HG03432 (cell line): ENCODE data around the gene FXYD7.
"Not testable (repeated sequence)": the region's sequence is repeated elsewhere in the genome, so short reads cannot be mapped to it uniquely, and the experiment has no call there.

ENCODE experiments used
- ATAC-seq: cut with Tn5 transposase; IDR thresholded peaks from one replicate; pipeline ENCODE4 v1.9.1; 2021; ENCODE audit warnings: mild to moderate bottlenecking, moderate library complexity; ENCODE audit not compliant: unreplicated experiment

Gene FXYD7, protein sequence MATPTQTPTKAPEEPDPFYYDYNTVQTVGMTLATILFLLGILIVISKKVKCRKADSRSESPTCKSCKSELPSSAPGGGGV

DNA sequence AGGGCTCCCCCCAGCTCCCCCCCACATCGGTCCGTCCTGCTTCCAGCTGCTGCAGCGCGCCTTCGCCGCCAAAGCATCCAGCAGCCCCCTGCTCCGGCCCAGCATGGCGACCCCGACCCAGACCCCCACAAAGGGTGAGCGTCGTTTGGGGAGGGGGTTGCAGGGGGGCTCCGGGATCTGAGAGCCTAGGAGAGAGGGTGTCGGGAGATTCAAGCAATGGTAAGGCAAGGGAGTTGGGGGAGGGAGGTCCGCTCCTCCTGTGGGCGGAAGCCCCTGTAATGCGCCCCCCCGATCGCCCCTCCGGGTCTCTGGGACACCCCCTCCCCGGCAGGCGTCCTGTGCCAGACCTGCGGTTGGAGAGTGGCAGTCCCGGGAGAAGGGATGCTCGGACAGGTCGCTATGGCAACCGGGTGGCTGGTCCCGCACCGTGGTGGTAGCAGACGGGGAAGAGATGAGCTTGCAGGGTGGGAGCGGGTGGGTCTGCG lies at the start of gene FXYD7:
TSS of gene FXYD7 (plus strand) at position 25 of the 485 bp plus-strand sequence. CDS start at position 104, 79 bp downstream.
- ATAC-seq: no peak

DNA sequence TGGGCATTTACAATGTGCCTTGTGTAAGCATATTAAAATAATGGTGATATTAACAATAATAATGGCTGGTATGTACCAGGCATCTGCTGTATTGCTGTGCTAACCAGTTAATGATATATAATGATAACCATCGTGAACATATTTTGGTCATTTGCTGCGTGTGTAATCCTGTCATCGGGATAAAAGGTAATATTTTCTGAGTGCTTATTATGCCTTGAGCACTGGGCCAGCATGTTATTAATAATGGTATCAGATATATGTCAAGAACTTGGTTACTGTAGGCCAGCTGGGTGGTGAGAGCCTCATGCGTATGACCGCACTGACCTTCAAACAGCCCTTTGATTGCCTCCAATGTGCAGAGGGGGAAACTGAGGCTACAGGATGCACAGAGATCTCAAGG lies 49.6 kb upstream of the FXYD7 start:
- ATAC-seq: no peak

DNA sequence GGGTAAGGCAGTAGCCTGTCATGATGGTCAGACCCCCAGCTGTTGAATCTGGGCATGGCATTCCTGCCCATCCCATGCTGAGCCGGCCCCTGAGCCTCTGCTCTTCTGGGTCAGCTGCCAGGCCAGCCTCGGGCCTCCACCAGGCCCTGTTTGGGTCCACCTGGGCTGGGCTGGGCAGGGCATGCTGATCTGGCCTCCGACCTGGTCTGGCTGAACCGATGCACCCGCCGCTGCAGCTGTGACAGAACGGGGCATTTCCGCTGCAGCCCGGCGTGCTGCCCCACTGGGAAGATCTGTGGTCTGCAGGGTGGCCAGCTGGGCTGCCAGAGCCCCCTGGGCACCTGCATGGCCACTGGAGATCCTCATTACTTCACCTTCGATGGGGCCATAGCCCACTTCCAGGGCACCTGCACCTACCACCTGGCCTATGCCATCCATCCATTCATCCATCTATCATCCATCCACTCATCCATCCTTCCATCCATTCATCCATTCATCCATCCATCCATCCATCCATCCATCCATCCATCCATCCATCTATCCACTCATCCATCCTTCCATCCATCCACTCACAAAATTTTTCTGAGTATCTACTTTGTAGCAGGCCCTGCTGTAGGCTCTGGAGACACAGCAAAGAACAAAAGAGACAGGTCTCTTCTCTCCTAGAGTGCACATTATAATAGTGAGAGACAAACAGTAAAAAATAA lies 49.0 kb upstream of the FXYD7 start:
- no peak for ATAC-seq

DNA sequence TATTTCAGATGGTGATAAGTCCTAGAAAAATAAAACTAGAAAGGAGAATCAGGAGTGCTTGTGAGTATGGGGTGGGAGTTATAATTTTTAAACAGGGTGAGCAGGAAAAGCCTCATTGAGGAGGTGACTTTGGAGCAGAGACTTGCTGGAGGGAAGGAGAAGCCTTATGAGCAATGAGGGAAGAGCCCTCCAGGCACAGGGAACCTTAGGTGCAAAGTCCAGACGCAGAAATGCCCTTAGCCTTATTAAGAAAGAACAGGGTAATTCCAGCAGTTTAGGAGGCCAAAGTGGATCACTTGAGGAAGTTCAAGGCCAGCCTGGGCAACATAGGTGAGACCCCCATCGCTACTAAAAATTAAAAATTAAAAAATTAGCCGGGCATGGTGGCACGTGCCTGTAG lies 48.4 kb upstream of the FXYD7 start:
- ATAC-seq: no peak

DNA sequence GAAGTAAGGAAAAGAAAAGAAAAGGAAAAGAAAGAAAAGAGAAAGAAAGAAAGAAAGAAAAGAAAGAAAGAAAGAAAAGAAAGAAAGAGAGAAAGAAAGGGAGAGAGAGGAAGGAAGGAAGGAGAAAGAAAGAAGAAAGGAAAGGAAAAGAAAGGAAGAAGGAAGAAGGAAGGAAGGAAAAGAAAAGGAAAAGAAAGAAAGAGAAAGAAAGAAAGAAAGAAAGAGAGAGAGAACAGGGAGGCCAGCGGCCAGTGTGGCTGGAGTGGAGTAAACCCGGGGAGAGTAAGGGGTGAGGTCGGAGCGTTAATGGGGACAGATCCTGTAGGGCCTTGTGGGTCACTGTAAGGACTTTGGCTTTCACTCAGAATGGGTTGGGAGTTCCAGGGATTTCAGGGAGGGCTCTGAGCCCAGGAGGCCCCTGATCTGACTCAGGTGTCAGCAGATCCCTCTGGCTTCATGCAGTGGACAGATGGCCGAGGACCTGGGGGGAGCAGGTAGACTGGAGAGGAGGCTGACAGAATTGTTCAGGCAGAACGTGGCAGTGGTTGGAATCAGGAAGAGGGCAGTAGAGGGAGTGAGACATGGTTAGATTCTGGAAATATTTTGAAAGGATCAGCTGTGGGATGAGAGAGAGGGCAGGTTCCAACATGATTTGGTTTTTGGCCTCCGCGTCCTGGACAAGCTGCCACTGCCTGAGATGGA lies 47.2 kb upstream of the FXYD7 start:
- no peak for ATAC-seq

DNA sequence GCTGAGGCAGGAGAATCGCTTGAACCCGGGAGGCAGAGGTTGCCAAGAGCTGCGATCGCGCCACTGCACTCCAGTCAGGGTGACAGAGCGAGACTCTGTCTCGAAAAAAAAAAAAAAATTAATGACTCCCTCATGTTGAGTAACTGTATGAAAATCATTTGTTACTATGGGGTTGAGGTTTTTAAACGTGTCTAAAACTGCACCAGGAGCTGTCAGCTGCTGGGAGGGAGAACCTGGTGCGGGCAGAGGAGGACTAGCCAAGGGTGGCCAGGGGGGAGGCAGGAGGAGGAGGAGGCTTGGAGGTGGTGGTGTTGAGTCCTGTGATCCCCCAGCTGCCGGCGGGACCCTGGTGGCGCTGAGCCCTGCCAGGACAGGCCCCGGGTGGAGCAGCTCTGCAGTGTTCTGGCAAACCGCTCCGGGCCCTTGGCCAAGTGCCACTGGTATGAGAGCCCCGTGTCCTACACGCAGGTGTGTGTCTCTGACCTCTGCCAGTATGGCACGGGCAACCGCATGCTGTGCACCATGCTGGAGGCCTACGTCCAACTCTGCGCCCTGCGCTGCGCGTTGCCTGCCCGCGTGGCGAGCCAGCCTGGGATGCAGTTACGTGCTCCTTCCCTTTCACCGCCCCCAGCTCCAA lies 44.5 kb upstream of the FXYD7 start:
- no peak for ATAC-seq

DNA sequence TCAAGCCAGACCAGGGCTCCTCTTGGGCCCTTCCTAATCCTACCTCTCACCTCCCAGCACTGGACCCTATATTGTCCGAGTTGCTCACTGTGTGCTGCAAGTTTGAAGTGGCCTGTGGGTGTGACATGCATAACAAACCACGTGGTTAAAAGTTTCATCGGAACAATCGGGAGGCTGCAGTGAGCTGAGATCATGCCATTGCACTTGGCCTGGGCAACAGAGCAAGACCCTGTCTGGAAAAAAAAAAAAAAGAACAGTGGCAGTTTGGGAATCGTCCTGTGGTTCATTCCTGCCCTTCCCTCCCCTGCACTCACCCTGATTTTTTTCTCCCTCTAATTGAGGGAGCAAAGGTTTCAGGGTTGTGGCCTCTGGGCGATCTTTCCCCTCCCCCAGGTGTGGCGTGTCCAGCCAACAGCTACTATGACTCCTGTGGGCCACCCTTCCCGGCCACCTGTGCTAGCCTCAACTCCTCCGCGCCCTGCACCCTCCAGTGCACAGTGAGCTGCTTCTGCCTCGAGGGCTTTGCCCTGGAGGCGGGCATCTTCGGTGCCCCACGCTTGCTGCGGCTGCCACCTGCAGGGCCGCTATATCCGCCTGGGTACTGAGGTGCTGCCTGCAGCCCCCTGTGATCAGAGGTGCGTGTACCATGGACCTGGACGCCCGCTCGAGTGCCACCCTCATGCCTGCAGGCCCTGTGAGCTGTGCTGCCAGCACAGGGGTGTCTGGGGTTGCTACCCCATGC lies 43.7 kb upstream of the FXYD7 start:
- ATAC-seq: no peak

DNA sequence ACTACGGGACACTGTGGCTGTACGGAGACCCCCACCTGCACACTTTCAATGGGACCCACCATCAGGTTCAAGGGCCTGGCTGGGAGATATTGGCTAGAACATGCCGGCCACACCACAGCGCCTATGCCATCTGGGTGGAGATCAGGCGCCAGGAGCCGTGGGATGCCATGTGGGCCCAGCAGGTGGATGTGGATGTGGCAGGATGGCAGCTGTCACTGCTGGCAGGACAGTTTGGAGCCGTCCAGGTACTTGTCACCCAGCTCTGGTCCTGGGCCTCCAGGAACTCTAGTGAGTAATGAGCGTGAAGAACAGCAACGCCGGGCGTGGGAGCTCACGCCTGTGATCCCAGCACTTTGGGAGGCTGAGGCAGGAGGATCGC lies 43.2 kb upstream of the FXYD7 start:
- no peak for ATAC-seq

DNA sequence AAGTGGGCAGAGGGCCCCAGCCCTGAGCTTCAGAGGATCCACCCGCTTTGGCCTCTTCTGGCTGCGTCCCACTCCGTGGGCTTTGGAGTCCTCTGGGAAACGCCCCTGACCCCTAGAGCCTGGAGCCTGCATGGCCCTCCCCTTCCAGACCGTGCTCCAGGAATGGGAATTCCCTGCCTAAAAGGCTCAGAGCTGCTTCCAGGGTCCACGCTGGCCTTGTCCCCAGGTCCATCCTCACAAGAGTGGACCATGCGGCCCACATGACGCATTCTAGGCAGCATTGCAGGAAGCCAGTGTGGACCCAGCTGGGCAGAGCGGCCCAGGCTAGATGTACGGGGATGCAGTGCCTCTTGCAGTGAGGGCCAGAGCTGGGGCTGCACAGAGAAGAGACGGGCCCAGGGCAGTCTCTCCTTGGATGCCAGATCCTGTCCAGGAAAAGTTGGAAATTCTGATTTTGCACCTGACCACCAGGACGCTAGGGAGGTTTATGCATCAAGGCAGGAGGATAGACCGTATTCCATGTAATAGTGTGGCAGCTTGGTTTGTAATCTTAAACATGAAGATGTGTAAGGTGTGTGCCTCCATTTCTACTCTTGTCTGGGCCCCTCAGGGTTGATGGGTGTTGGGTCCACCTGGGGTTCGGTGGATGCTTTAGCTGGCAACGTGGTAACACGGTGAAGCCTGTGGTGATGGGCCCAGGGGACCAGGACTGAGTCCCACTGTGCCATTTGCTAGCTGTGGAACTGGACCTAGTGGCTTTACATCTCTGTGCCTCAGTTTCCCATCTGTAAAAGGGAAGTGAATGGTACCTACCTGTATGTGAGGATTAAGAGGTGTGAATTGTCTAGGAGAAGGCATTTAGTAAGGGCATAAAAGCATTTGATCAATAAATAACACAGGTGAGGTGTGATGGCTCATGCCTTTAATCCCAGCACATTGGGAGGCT lies 42.2 kb upstream of the FXYD7 start:
- ATAC-seq: no peak

DNA sequence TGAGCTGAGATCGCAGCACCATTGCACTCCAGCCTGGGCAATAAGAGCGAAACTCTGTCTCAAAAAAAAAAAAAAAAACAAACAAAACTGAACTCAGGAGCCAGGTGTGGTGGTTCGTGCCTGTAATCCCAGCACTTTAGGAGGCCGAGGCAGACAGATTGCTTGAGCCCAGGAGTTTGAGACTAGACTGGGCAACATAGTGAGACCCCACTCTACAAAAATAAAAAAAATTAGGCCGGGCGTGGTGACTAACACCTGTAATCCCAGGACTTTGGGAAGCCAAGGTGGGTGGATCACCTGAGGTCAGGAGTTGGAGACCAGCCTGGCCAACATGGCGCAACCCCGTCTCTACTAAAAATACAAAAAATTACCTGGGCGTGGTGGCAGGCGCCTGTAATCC lies 41.1 kb upstream of the FXYD7 start:
- ATAC-seq: not testable (repeated sequence)

DNA sequence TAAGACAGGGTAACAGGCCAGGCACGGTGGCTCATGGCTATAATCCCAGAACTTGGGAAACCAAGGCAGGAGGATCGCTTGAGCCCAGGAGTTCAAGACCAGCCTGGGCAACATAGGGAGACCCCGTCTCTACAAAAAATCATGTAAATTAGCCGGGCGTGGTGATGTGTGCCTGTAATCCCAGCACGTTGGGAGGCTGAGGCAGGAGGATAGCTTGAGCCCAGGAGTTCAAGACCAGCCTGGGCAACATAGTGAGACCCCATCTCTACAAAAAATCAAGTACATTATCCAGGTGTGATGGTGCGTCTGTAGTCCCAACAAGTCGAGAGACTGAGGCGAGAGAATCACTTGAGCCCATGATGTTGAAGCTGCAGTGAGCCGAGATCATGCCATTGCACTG lies 39.4 kb upstream of the FXYD7 start:
- ATAC-seq: not testable (repeated sequence)

DNA sequence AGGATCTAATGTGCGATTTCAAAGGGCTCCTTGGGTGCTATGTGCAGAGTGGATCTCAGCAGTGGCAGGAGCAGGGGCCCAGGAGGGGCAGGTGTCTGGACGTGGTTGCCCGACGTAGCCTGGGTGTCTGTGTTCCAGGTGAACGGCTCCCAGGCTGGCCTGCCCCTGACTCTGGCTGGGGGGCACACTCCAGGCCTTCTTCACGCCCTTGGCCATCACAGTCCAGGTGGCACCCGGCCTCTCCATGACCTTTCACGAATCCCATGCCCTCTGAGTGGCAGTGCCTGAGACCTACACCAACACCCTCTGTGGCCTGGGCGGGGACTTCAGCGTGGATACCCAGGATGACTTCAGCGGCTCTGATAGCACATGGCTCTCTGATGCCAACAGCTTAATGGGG lies 38.7 kb upstream of the FXYD7 start:
- no peak for ATAC-seq

DNA sequence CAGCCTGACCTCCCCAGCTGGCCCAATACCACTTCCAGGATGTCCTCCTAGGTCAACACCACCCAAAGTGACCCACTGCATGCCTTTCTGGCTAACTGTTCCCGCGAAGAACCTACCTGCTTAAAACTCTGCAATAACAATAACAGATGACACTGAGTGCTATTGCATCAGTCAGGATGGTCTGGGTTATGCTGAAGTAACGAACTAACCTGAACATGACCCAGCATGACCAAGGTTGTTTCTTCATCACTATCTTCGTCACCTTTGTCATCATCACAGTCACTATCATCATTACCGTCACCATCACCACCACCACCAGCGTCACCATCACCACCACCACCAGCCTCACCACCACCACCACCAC lies 38.0 kb upstream of the FXYD7 start:
- no peak for ATAC-seq

DNA sequence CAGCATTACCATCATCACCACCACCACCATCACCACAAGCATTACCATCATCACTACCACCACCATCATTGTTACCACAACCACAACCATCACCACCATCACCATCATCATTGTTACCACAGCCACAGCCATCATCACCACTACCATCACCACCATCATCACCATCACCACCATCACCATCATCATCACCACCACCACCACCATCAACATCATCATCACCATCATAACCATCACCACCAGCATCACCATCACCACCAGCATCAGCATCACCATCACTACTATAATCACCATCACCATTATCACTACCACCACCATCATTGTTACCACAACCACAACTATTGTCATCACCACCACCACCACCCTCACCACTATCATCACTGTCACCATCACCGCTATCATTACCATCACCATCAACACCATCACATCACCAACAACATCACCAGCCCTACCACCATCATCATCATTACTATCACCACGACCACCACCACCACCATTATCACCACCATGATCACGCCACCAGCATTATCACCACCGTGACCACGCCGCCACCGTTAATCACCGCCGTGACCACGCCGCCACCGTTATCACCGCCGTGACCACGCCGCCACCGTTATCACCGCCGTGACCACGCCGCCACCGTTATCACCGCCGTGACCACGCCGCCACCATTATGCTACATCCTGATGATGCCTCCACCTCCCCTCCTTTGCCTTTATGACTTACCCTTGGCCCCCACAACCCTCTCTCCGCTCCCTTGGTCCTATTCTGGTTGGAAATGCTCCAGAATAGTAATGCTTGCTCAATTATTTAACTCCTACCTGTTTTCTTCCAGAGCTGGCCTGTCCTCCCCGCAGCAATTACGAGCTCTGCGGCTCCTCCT lies 37.4 kb upstream of the FXYD7 start:
- no peak for ATAC-seq

DNA sequence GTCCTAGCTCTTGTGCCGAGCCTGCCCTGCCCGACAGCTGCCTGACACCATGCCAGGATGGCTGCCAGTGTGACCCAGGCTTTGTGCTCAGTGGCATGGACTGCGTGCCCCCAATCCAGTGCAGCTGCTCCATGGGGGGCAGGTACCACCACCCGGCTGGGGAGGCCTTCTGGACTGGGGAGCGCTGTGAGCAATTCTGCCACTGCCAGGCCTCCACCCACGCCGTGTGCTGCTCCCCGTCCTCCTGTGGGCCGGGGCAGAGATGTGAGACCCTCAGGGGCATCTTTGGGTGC lies 36.8 kb upstream of the FXYD7 start:
- ATAC-seq: no peak

DNA sequence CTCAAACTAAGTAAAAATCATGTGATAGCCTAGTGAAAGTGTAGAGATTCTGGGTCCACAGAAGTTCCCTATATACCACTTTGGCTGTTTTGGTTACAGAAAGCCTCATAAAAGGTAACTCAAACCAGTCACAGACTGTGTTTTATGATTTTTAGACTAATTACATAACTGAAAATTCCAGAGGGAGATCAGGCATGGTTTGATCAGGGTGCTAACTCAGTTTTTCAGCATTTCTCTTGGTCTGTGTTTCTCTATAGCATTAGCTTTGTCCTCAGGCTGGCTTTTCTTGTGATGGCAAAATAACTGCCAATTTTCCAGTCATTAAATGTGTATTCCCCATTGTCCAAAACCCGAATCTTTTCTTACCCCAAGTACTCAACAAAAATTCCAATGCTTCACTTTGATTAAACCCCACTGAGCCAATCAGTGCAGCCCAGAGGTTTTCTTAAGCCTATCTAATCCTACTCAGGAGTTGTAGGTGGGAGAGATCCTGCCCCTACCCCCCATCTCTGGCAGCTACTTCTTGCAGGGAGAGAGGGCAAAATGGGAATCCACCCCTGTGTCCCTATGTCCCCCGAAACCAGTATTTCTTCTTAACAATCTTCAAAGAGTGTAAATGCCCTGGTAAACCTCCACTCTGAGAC lies 36.0 kb upstream of the FXYD7 start:
- ATAC-seq: no peak

DNA sequence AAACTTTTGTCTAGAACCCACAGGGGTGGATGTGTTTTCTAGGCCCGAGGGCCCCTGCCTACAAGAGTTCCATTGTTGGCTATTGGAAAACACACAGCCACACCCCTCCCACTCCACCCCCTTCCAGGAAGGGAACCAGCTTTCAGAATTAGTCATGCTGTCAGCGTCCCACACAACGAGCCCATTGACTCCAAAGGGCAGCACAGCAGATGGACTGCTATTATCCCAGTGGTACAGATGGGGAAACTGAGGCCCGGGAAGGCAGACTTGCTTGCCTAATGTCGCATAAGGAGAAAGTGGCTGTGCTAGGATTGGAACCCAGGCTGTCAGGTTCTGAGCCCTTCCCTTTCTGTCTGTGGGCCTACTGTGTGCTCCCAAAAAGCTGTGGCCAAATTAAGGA lies 35.5 kb upstream of the FXYD7 start:
- no peak for ATAC-seq

DNA sequence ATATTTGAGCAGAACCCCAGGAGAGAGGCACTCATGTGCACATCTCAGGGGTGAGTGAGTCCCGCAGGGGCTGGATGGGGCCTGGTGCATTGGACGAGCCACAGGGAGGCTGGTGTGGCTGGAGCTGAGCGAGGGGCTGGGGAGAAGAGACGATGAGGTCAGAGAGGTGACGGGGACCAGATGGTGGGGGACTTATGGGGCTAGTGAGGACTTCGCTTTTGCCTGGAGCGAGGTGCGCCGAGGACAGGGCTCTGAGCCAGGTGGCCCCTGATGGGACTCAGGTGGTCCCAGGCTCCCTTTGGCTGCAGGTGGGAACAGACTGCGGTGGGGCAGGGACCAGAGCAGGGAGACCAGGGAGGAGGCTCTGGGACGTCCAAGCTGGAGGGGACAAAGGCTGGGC lies 34.3 kb upstream of the FXYD7 start:
- no peak for ATAC-seq
